IPS-15b (cell line): Measurements from ENCODE around the gene DOCK6.

ENCODE experiments used
- H3K27me3 ChIP-seq: one replicate; pipeline ENCODE4 v1.6.1; 2013; ENCODE audit warnings: low read length; ENCODE audit not compliant: control insufficient read depth, insufficient read depth
- H3K36me3 ChIP-seq: one replicate; pipeline ENCODE4 v1.6.1; 2013; ENCODE audit warnings: low read length; ENCODE audit not compliant: control insufficient read depth, insufficient read depth
- H3K4me1 ChIP-seq: one replicate; pipeline ENCODE4 v1.6.1; 2013; ENCODE audit warnings: mild to moderate bottlenecking, low read length; ENCODE audit not compliant: control insufficient read depth, insufficient read depth
- H3K4me3 ChIP-seq: one replicate; pipeline ENCODE4 v1.5.1; 2013; ENCODE audit warnings: low read depth, low read length
- H3K9ac ChIP-seq: one replicate; pipeline ENCODE4 v1.6.1; 2013; ENCODE audit warnings: low read depth, mild to moderate bottlenecking, low read length
- H3K9me3 ChIP-seq: one replicate; pipeline ENCODE4 v1.6.1; 2013; ENCODE audit warnings: mild to moderate bottlenecking, low read length; ENCODE audit not compliant: control insufficient read depth, insufficient read depth

The DOCK6 gene

GRCh38 chr19:11240008-11240444, 22.3 kb downstream of the DOCK6 start:
- Histone ChIP-seq H3K4me1 (peaks cover 2% of the 10 kb centered on the region), H3K36me3 (peaks cover 30% of the 10 kb centered on the region), H3K9ac (no peak overlapping the region), H3K4me3 (no peak overlapping the region), H3K9me3 (no peaks in the 10 kb centered on the region), H3K27me3 (no peaks in the 10 kb centered on the region)

GRCh38 chr19:11239377-11240000, 22.8 kb downstream of the DOCK6 start, which contains the start of gene ANGPTL8:
Gene ANGPTL8, plus strand, starts transcription at chr19:11239619. Its CDS starts 19 bp downstream, at chr19:11239638.
- no peaks in the 10 kb centered on the region for H3K27me3 ChIP-seq
- H3K36me3 ChIP-seq = peaks cover 30% of the 10 kb centered on the region
- no peak within 1 kb of the TSS for H3K4me3 ChIP-seq
- no peak within 1 kb of the TSS for H3K9ac ChIP-seq
- H3K4me1 ChIP-seq = peaks cover 2% of the 10 kb centered on the region
- H3K9me3 ChIP-seq = no peaks in the 10 kb centered on the region

- no peak overlapping the region for H3K4me3 ChIP-seq
- H3K36me3 ChIP-seq = peaks cover 30% of the 10 kb centered on the region
- peaks cover 2% of the 10 kb centered on the region for H3K4me1 ChIP-seq
- no peaks in the 10 kb centered on the region for H3K27me3 ChIP-seq
- H3K9ac ChIP-seq = no peak overlapping the region
- no peaks in the 10 kb centered on the region for H3K9me3 ChIP-seq
These were observed 23.4 kb downstream of the DOCK6 start for GRCh38 chr19:11238781-11239376.

- Histone ChIP-seq H3K9me3 (no peaks in the 10 kb centered on the region), H3K27me3 (no peaks in the 10 kb centered on the region), H3K4me3 (no peak overlapping the region), H3K9ac (no peak overlapping the region), H3K4me1 (peaks cover under 1% of the 10 kb centered on the region), H3K36me3 (peaks cover 33% of the 10 kb centered on the region)
These were observed 24.3 kb downstream of the DOCK6 start for GRCh38 chr19:11238041-11238440.

- no peak overlapping the region for H3K4me3 ChIP-seq
These were observed 25.0 kb downstream of the DOCK6 start for GRCh38 chr19:11237321-11237720.

GRCh38 chr19:11236324-11237301, 25.7 kb downstream of the DOCK6 start:
- Histone ChIP-seq H3K36me3 (peaks cover 30% of the 10 kb centered on the region), H3K4me3 (no peak overlapping the region)

More at GRCh38 chr19:11237321-11237720, 25.0 kb downstream of the DOCK6 start:
- H3K36me3 ChIP-seq = peaks cover 34% of the 10 kb centered on the region
- no peaks in the 10 kb centered on the region for H3K9me3 ChIP-seq
- no peak overlapping the region for H3K9ac ChIP-seq
- no peaks in the 10 kb centered on the region for H3K4me1 ChIP-seq
- no peaks in the 10 kb centered on the region for H3K27me3 ChIP-seq

GRCh38 chr19:11234486-11235075, 27.7 kb downstream of the DOCK6 start:
- H3K9ac ChIP-seq = no peak overlapping the region
- no peak overlapping the region for H3K4me3 ChIP-seq
- no peaks in the 10 kb centered on the region for H3K4me1 ChIP-seq
- H3K36me3 ChIP-seq = peaks cover 25% of the 10 kb centered on the region
- no peaks in the 10 kb centered on the region for H3K27me3 ChIP-seq
- H3K9me3 ChIP-seq = no peaks in the 10 kb centered on the region

More at GRCh38 chr19:11236324-11237301, 25.7 kb downstream of the DOCK6 start:
- Histone ChIP-seq H3K9ac (no peak overlapping the region), H3K4me1 (no peaks in the 10 kb centered on the region), H3K9me3 (no peaks in the 10 kb centered on the region), H3K27me3 (no peaks in the 10 kb centered on the region)

- Histone ChIP-seq H3K4me1 (no peaks in the 10 kb centered on the region), H3K27me3 (no peaks in the 10 kb centered on the region), H3K9me3 (no peaks in the 10 kb centered on the region), H3K4me3 (no peak overlapping the region), H3K36me3 (peaks cover 20% of the 10 kb centered on the region), H3K9ac (no peak overlapping the region)
These were observed 29.3 kb downstream of the DOCK6 start for GRCh38 chr19:11233073-11233472.

GRCh38 chr19:11232555-11232954, 29.8 kb downstream of the DOCK6 start:
- H3K36me3 ChIP-seq = peaks cover 20% of the 10 kb centered on the region
- no peaks in the 10 kb centered on the region for H3K9me3 ChIP-seq
- no peak overlapping the region for H3K9ac ChIP-seq
- no peaks in the 10 kb centered on the region for H3K27me3 ChIP-seq
- H3K4me3 ChIP-seq = no peak overlapping the region
- no peaks in the 10 kb centered on the region for H3K4me1 ChIP-seq

GRCh38 chr19:11230621-11231386, 31.5 kb downstream of the DOCK6 start:
- Histone ChIP-seq H3K9ac (no peak overlapping the region), H3K9me3 (no peaks in the 10 kb centered on the region), H3K36me3 (peaks cover 16% of the 10 kb centered on the region), H3K27me3 (no peaks in the 10 kb centered on the region), H3K4me3 (no peak overlapping the region), H3K4me1 (no peaks in the 10 kb centered on the region)
